ENCODE results near the gene INPP5A.
A peak's percentile ranks its signal among the peaks of the same experiment; 100 is the strongest.
"Not testable (repeated sequence)": the region's sequence is repeated elsewhere in the genome, so short reads cannot be mapped to it uniquely, and the experiment has no call there.

Gene INPP5A

GRCh38 chr10:132550366-132551092 is 12.9 kb downstream of the INPP5A start:
- no peak for ATAC-seq

- ATAC-seq = peak; percentile 41 to 50
Observed at GRCh38 chr10:132551093-132551807, 13.7 kb downstream of the INPP5A start.

GRCh38 chr10:132551808-132552130 is 14.2 kb downstream of the INPP5A start:
- ATAC-seq = no peak

GRCh38 chr10:132552635-132553034 is 15.0 kb downstream of the INPP5A start:
- ATAC-seq = not testable (repeated sequence)

GRCh38 chr10:132553568-132553967 is 16.0 kb downstream of the INPP5A start:
- ATAC-seq = not testable (repeated sequence)

- no peak for ATAC-seq
Observed at GRCh38 chr10:132554053-132554990, 16.7 kb downstream of the INPP5A start.

- peak; percentile 52 to 63 for ATAC-seq
Observed at GRCh38 chr10:132554991-132555647, 17.5 kb downstream of the INPP5A start.

- no peak for ATAC-seq
Observed at GRCh38 chr10:132555648-132556575, 18.3 kb downstream of the INPP5A start.

GRCh38 chr10:132556994-132557441 is 19.4 kb downstream of the INPP5A start:
- ATAC-seq = no peak

- no peak for ATAC-seq
Observed at GRCh38 chr10:132557696-132558515, 20.3 kb downstream of the INPP5A start.

GRCh38 chr10:132558516-132559413 is 21.2 kb downstream of the INPP5A start:
- ATAC-seq = no peak

GRCh38 chr10:132559538-132559937 is 22.0 kb downstream of the INPP5A start:
- ATAC-seq = no peak

GRCh38 chr10:132560241-132560731 is 22.7 kb downstream of the INPP5A start:
- peak in 1 of 2 donors; percentile 33 for ATAC-seq

GRCh38 chr10:132562177-132562915 is 24.8 kb downstream of the INPP5A start:
- no peak for ATAC-seq

GRCh38 chr10:132562916-132563456 is 25.4 kb downstream of the INPP5A start:
- ATAC-seq = no peak

GRCh38 chr10:132563485-132564248 is 26.1 kb downstream of the INPP5A start:
- peak in 1 of 2 donors; percentile 21 for ATAC-seq

- no peak for ATAC-seq
Observed at GRCh38 chr10:132564249-132564605, 26.6 kb downstream of the INPP5A start.
